Skeletal muscle tissue (tissue), 4 donors: Measurements from ENCODE around the gene SLC43A2. TPM values are rescaled to one million over a fixed set of nuclear protein-coding genes. Genes with fewer than 3 reads are reported as not detected.
A peak's percentile ranks its signal among the peaks of the same experiment; 100 is the strongest.

ENCODE experiments used
- H3K27ac ChIP-seq: one replicate; pipeline ENCODE4 v1.7.0; 2013; ENCODE audit warnings: mild to moderate bottlenecking, low read depth, low read length, inconsistent platforms
- H3K27me3 ChIP-seq, 3 donors: one replicate each; pipeline ENCODE4 v1.7.0; 2013; ENCODE audit warnings: low read length in 3 of 3; ENCODE audit not compliant: control insufficient read depth in 3 of 3, insufficient read depth in 3 of 3
- H3K36me3 ChIP-seq, 3 donors: one replicate each; pipeline ENCODE4 v1.7.0; 2013; ENCODE audit warnings: low read length in 3 of 3; ENCODE audit not compliant: control insufficient read depth in 3 of 3, insufficient read depth in 3 of 3
- H3K4me1 ChIP-seq, 3 donors: one replicate each; pipeline ENCODE4 v1.7.0; 2013; ENCODE audit warnings: low read length in 3 of 3, mild to moderate bottlenecking in 3 of 3; ENCODE audit not compliant: control insufficient read depth in 3 of 3, insufficient read depth in 3 of 3
- H3K4me3 ChIP-seq, 3 donors: one replicate each; pipeline ENCODE4 v1.7.0; 2013; ENCODE audit warnings: low read length in 3 of 3
- H3K9ac ChIP-seq, 3 donors: one replicate each; pipeline ENCODE4 v1.7.0; 2013; ENCODE audit warnings: low read length in 3 of 3, mild to moderate bottlenecking in 3 of 3, moderate library complexity in 2 of 3, low read depth in 1 of 3
- H3K9me3 ChIP-seq, 3 donors: one replicate each; pipeline ENCODE4 v1.7.0; 2013; ENCODE audit warnings: low read length in 3 of 3; ENCODE audit not compliant: control insufficient read depth in 3 of 3
- total RNA-seq: library from RNA; depleted of rRNA; stranded (reverse); fragments of >200 nt; gene quantifications from one replicate; pipeline ENCODE4 v1.2.3, GENCODE V29; 2014
- donor health status: Osteomylitis.

The SLC43A2 gene
- total RNA-seq, 1 donor from 2014 or later: 4.7 TPM

DNA sequence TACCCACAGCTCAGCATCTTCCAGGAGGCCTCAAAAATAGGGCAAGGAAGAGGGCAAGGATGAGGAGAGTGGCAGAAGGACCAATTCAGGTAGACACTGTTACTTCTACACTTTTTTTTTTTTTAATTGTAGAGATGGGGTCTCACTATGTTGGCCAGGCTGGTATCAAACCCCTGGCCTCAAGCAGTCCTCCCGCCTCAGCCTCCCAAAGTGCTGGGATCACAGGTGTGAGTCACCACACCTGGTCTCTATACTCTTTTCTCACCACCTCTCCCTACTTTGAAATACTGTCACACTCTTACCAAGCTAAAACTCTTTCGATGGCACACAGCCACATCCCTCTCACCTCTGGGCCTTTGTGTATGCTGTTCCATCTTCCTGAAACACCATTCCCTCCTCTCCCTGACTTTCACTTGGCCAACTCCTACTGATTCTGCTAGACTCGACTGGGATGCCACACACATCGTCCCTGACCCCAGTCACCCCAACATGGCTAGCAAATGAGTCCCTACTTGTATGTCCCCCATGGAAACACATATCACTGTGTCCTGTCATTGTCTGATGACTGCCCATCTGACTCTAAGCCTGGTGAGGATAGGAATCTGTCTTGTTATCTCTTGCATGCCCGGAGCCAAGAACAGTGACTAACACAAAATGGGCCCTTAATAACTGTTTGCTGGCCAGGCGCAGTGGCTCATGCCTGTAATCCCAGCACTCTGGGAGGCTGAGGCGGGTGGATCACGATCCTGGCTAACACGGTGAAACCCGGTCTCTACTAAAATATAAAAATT lies 7.2 kb upstream of the SLC43A2 start:
- Histone ChIP-seq H3K9ac (no peak overlapping the region), H3K36me3 (peaks cover 13 to 22% (median 19%) of the 10 kb centered on the region in 3 donors), H3K4me1 (peaks cover 7 to 13% (median 7%) of the 10 kb centered on the region in 3 donors), H3K9me3 (no peaks in the 10 kb centered on the region), H3K4me3 (no peak overlapping the region), H3K27ac (no peak overlapping the region), H3K27me3 (no peaks in the 10 kb centered on the region)

DNA sequence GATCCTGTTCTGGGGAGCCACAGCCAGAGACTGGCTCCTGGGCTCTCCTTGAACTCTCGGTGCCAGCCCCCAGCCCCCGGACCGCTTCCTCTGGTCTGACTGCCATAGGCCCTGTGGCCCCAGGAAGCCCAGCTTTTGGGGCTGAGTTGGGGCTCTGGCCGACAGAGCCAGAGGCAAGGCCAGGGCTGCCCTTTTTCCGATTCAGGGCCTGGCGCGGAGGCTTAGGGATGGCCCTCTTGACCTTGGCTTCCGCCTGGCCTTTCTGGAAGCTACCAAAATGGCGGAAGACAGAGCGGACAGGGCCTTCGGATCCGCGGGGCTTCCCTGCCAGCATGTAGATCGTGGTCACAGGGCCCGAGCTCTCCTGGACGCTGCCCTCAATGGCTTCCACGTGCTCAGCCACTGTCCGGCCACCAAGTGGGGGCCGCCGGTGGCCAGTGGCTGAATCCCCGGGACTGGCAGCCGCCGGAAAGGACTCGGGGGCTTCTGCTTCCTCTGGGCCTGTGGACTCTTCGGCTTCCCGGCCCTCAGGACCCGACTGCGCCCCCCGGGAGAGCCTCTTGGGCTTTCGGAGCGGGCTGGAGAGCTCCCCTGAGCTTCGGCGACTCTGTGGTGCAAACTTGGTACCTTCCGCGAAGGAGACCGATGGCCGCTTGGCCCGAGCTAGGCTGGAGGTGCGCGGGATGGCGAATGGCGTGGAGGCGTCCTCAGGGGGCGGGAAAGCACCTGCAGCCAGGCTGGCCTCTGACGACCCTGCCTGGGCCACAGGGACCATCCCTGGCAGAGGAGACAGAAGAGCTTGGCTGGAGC lies 6.4 kb upstream of the SLC43A2 start:
- H3K27me3 ChIP-seq: no peaks in the 10 kb centered on the region
- H3K36me3 ChIP-seq: peaks cover 13 to 22% (median 19%) of the 10 kb centered on the region in 3 donors
- H3K9me3 ChIP-seq: no peaks in the 10 kb centered on the region
- H3K27ac ChIP-seq: no peak overlapping the region
- no peak overlapping the region for H3K4me3 ChIP-seq
- H3K9ac ChIP-seq: no peak overlapping the region
- peaks cover 1 to 8% (median 6%) of the 10 kb centered on the region in 3 donors for H3K4me1 ChIP-seq

DNA sequence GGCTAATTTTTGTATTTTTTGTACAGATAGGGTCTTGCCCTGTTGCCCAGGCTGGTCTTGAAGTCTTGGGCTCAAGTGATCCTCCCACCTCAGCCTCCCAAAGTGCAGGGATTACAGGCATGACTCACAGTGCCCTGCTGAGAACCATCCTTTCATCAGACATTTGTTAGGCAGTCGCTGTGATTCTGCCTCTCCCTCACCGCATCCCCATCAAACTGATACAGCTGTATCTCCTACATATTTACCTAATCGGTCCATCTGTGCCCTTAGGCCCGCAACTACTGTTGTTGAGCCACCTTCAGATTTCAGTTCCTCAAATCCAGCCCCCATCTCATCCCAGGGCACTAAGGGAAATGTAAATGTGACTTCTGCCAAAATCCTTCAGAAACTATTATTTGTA lies 2.0 kb upstream of the SLC43A2 start:
- no peaks in the 10 kb centered on the region for H3K9me3 ChIP-seq
- peaks cover 3 to 11% (median 4%) of the 10 kb centered on the region in 3 donors for H3K36me3 ChIP-seq
- H3K4me3 ChIP-seq: no peak overlapping the region
- no peak overlapping the region for H3K27ac ChIP-seq
- peaks cover 24 to 36% (median 30%) of the 10 kb centered on the region in 3 donors for H3K4me1 ChIP-seq
- no peak overlapping the region for H3K9ac ChIP-seq
- H3K27me3 ChIP-seq: no peaks in the 10 kb centered on the region

DNA sequence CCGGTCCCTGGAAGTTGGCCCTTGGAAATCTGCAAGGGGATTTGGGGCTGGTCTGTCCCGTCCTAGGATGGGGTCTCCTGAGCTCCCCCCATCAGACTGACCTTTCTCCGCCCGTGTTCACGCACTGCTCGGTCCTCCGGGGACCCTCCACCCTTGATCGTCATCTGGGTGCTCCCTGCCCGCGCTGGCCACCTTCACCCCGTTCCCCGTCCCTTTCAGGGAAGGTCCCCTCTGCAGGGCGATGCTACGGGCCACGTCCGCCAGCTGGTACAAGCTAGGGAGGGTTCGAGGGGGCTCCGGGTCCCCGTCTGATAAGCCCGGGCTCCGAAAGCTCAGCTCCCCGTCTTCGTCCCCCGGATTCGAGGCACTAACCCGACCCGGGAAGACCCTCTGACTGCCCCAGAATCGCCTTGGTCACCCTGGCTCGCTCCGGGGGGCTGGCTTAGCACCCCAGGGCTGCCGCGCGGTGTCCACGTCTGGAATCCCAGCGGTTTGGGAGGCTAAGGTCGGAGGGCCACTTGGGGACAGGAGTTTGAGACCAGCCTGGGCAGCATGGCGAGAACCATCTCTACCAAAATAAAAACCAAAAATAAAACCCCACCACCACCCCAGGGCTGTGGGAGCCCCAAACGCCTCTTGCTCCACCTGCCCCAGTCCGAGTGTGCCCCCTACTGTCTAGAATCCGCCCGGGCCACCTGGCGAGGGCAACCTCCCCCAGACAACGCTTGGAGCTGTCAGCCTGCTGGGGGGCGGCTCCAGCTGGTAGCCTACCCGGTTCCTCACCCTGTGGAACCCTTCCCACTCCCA lies 1.1 kb upstream of the SLC43A2 start:
- H3K27me3 ChIP-seq: no peaks in the 10 kb centered on the region
- H3K27ac ChIP-seq: peak overlapping the region; percentile 93
- H3K36me3 ChIP-seq: peaks cover 4 to 6% (median 5%) of the 10 kb centered on the region in 3 donors
- H3K9me3 ChIP-seq: no peaks in the 10 kb centered on the region
- peaks cover 24 to 45% (median 30%) of the 10 kb centered on the region in 3 donors for H3K4me1 ChIP-seq
- peak overlapping the region; percentile 83 to 86 (median 85) for H3K9ac ChIP-seq
- peak overlapping the region; percentile 77 to 96 (median 96) for H3K4me3 ChIP-seq

DNA sequence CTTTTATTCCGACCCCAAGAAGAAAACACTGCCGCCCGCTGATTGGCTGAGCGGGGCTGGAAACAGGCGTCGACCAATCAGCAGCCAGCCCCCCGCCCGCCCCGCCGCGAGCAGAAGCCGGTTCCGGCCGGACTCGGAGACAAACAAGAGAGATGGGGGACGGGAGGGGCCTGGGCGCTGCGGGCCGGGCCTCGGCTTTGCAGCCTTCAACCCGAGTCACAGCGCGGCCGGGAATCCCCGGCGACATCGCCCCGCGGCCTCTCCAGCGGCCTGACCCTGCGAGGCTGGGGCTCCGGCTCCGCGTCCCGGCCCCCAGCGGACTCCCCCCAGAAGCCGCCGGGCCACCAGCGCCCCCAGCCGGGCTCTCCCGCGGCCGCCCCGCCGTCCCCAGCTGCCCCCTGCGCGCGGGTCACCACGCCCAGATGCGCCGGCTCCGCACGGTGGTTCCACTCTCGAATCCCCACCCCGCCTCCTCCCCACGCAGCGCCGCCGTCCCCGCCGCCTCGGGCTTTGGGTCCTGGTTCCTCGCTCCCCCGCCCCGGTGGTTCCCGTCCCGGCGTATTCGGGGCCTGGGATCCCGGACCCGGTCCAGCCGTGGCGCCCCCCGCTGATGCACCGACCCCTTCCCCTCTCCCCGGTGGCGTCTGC lies 346 bp upstream of the SLC43A2 start:
- peak overlapping the region; percentile 93 for H3K27ac ChIP-seq
- peaks cover 3 to 4% (median 4%) of the 10 kb centered on the region in 3 donors for H3K36me3 ChIP-seq
- H3K4me1 ChIP-seq: peaks cover 24 to 45% (median 30%) of the 10 kb centered on the region in 3 donors
- peak overlapping the region; percentile 83 to 94 (median 85) for H3K9ac ChIP-seq
- no peaks in the 10 kb centered on the region for H3K9me3 ChIP-seq
- H3K4me3 ChIP-seq: peak overlapping the region; percentile 85 to 96 (median 96)
- no peaks in the 10 kb centered on the region for H3K27me3 ChIP-seq

DNA sequence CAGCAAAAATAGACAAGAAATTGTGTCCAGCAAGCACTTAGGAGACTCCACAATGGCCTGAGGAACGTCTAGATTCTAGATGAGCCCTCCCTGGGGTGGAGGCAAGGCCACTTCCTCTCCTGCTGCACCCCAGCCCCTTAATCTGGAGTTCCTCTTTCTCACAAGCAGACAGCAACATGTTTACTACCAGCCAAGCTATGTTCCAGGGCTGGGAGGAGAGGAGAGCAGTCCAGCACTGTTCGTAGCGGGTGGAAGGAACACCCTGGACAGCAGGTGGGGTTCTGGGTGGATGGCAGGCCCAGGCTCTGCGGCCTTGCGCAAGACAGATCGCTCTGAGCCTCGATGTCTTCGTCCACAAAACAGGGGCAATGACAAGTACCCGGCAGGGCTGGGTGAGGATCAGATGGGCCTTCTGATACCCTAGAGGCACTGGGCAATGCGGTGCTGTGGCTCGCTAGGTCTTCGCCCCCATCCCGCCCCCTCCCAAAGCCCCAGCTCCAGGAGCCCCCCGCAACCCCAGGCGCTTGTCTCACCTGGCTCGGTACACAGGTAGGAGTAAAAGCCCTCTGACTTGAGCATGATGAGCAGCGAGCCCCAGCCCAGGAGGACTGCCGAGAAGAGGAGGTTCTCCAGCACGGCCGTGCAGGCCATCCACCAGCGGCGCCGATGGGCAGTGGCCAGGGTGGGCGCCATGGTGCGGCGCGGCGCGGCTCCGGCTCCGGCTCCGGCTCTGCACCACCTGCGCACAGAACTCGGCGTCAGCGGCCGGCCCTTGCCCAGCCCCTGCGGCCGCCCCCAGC lies 1.3 kb downstream of the SLC43A2 start:
- Histone ChIP-seq H3K4me1 (peaks cover 24 to 45% (median 30%) of the 10 kb centered on the region in 3 donors), H3K27ac (peak overlapping the region; percentile 93), H3K36me3 (peaks cover 5 to 8% (median 5%) of the 10 kb centered on the region in 3 donors), H3K9ac (peak overlapping the region; percentile 85 to 98 (median 94)), H3K9me3 (no peaks in the 10 kb centered on the region), H3K4me3 (peak overlapping the region; percentile 70 to 96 (median 96)), H3K27me3 (no peaks in the 10 kb centered on the region)

DNA sequence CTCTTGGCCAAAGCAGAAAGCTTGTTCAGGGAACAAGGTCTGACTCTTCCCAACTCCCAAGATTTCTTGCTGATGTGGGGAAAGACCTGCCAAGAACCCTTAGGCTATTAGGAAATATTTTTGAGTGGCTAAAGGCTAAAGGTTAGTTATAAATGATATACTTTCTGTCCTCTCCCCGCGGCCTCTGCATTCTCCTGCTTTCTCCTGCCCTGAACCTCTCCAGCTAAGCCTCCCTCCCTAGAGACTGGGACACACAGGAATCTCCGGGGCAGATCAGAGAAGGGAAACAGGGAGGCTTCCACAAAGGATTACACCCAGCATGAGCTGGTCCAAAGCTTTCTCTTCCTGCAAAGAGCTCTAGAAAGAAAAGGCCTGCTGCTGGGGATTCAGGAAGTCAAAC lies 2.3 kb downstream of the SLC43A2 start:
- Histone ChIP-seq H3K4me1 (peaks cover 27 to 42% (median 27%) of the 10 kb centered on the region in 3 donors), H3K4me3 (peak overlapping the region in 1 of 3 donors; percentile 70), H3K9me3 (no peaks in the 10 kb centered on the region), H3K9ac (peak overlapping the region; percentile 51 to 98 (median 85)), H3K27ac (peak overlapping the region; percentile 93), H3K27me3 (no peaks in the 10 kb centered on the region), H3K36me3 (peaks cover 7 to 14% (median 7%) of the 10 kb centered on the region in 3 donors)

DNA sequence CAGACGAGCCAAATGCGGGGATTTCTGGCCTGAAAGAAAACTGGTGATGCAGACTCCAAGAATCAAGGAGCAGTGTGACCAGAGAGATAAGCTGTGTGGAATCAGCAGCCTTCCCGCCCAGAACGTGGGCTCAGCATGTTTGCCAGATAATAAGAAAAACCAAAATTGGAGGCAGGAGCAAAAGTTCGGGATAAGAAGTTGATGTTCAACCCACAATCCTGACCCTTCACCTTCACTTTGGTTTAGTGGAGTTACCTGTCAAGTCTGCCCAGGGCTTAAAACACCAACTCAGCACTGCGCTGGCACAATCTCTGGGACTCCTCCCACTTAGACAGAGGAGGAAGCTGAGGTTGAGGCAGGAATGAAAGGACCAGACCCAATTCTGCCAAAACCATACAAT lies 3.1 kb downstream of the SLC43A2 start:
- Histone ChIP-seq H3K4me1 (peaks cover 27 to 49% (median 33%) of the 10 kb centered on the region in 3 donors), H3K9me3 (no peaks in the 10 kb centered on the region), H3K4me3 (no peak overlapping the region), H3K27me3 (no peaks in the 10 kb centered on the region), H3K9ac (no peak overlapping the region), H3K36me3 (peaks cover 7 to 15% (median 8%) of the 10 kb centered on the region in 3 donors), H3K27ac (no peak overlapping the region)
